ENCODE measurements around the gene TSC22D3. TPM values are rescaled to one million over a fixed set of nuclear protein-coding genes. Genes with fewer than 3 reads are reported as not detected.

The TSC22D3 gene
- polyA plus RNA-seq, 1 of the 3 experiments (the other 2 are of a cell fraction): 9.2 TPM

GRCh38 chrX:107724653-107725052 lies 50.9 kb downstream of the TSC22D3 start:
- H4K20me1 ChIP-seq (ENCODE audit: insufficient read depth): no peaks in the 10 kb centered on the region
- H3K9ac ChIP-seq: no peak overlapping the region
- H3K4me1 ChIP-seq (ENCODE audit: control insufficient read depth in 1 of 2, insufficient read depth in 2 of 2, low read depth in 1 of 2, low read length in 1 of 2): no peaks in the 10 kb centered on the region
- H3F3A ChIP-seq (replicated peaks; ENCODE audit: insufficient read depth): no peaks in the 10 kb centered on the region
- 27% methylated on average over 3 of the region's 3 CpGs for WGBS (ENCODE audit: low lambda C conversion rate)
- H2AFZ ChIP-seq (ENCODE audit: low read depth): no peak overlapping the region
- H3K27me3 ChIP-seq (ENCODE audit: insufficient read depth): peaks cover 21% of the 10 kb centered on the region; the same call in 1 of the 2 replicates
- H3K27ac ChIP-seq (ENCODE audit: low read depth in 2 of 2, low read length in 1 of 2): no peak overlapping the region
- H3K79me2 ChIP-seq (ENCODE audit: insufficient read depth): no peaks in the 10 kb centered on the region
- no peak overlapping the region for H3K4me2 ChIP-seq
- no peak overlapping the region for H3K4me3 ChIP-seq (ENCODE audit: low read depth in 2 of 2, low read length in 1 of 2)
- H3K36me3 ChIP-seq (replicated peaks in 1 of 2; ENCODE audit: control insufficient read depth in 1 of 2, insufficient read depth in 2 of 2, low read length in 1 of 2): no peaks in the 10 kb centered on the region
- ChIA-PET CTCF (interaction anchor here (1.2 kb wide), 1 partner anchor 400 kb away, joined by 3 read pairs; no protein-coding TSS in a partner anchor), POLR2A (no interaction called here)
- no peaks in the 10 kb centered on the region for H3K9me3 ChIP-seq
- TF ChIP-seq CHD2 (IDR thresholded peaks at IDR 0.05; ENCODE audit: low read length, partially characterized antibody): no peak
- no peak for TF ChIP-seq RAD21 (IDR thresholded peaks at IDR 0.05; ENCODE audit: low read length)
- TF ChIP-seq ELF1 (IDR thresholded peaks at IDR 0.05): no peak
- no peak for TF ChIP-seq NFIC (IDR thresholded peaks at IDR 0.05; ENCODE audit: borderline replicate concordance)
- no peak for TF ChIP-seq FOXJ3 (CRISPR knock-in tag; IDR thresholded peaks at IDR 0.05)
- no peak for TF ChIP-seq REST (IDR thresholded peaks at IDR 0.05; ENCODE audit: low read depth, low read length)
- no peak for TF ChIP-seq TAF1 (IDR thresholded peaks at IDR 0.05; ENCODE audit: borderline replicate concordance, low read depth, low read length)
- no peak for TF ChIP-seq MXI1 (IDR thresholded peaks at IDR 0.05; ENCODE audit: low read depth, low read length)
- TF ChIP-seq ZBTB33 (IDR thresholded peaks at IDR 0.05; ENCODE audit: borderline replicate concordance, low read depth): no peak
- TF ChIP-seq IRF3 (IDR thresholded peaks at IDR 0.05; ENCODE audit: low read depth, low read length): no peak
- TF ChIP-seq NRF1 (IDR thresholded peaks at IDR 0.05; ENCODE audit: low read depth, low read length): no peak
- no peak for TF ChIP-seq RCOR1 (IDR thresholded peaks at IDR 0.05; ENCODE audit: low read length)
- no peak for TF ChIP-seq TEAD4 (IDR thresholded peaks at IDR 0.05; ENCODE audit: borderline replicate concordance, insufficient read depth)
- TF ChIP-seq POLR2AphosphoS5 (IDR thresholded peaks at IDR 0.05; ENCODE audit: low read depth, low read length): no peak
- no peaks in the 10 kb centered on the region for H3K9me2 ChIP-seq
- no peak for DNase-seq

Measured in SK-N-SH (cell line).